K562 (cell line): ENCODE data around the gene POP7. TPM values are rescaled to one million over a fixed set of nuclear protein-coding genes. Genes with fewer than 3 reads are reported as not detected.
A peak's percentile ranks its signal among the peaks of the same experiment; 100 is the strongest.

Source experiments
- BCL6 ChIP-seq: fragments of 250-450 bp; sonication (Bioruptor Pico); IDR thresholded peaks from 2 replicates; pipeline ENCODE4 v1.4.0; 2020
- BRF2 ChIP-seq: IDR thresholded peaks from 3 replicates; pipeline ENCODE4 v1.6.1; 2011; ENCODE audit warnings: borderline replicate concordance, mild to moderate bottlenecking; ENCODE audit not compliant: insufficient read length, insufficient read depth
- CREB1 ChIP-seq, 2 experiments: sonication (generic) in 1 of 2; formaldehyde crosslinking in 1 of 2; IDR thresholded peaks; 2 replicates each; pipeline versions ENCODE4 v1.6.1 to v1.8.0; 2012 to 2022; ENCODE audit warnings: inconsistent platforms in 1 of 2, mild to moderate bottlenecking in 1 of 2, missing genetic modification reagents in 1 of 2, moderate library complexity in 1 of 2
- DNMT1 ChIP-seq: fragments of 450-650 bp; IDR thresholded peaks from 2 replicates; pipeline ENCODE4 v1.6.1; 2016; ENCODE audit warnings: antibody characterized with exemption, mild to moderate bottlenecking
- E2F8 ChIP-seq: fragments of 450-650 bp; IDR thresholded peaks from 2 replicates; pipeline ENCODE4 v1.7.1; 2018; ENCODE audit warnings: mild to moderate bottlenecking, low read depth; ENCODE audit not compliant: partially characterized antibody
- ETV1 ChIP-seq: fragments of 450-650 bp; conservative IDR thresholded peaks from 2 replicates; pipeline ENCODE4 v1.6.1; 2016; ENCODE audit warnings: missing genetic modification characterization, control low read depth, low read depth, missing compliant biosample characterization
- HLTF ChIP-seq: fragments of 450-650 bp; IDR thresholded peaks from 2 replicates; pipeline ENCODE4 v1.6.1; 2016
- HMGXB4 ChIP-seq: sonication (generic); formaldehyde crosslinking; IDR thresholded peaks from 2 replicates; pipeline ENCODE4 v1.8.1; 2023; ENCODE audit warnings: mild to moderate bottlenecking, missing genetic modification reagents
- HNRNPL ChIP-seq: fragments of 200-400 bp; formaldehyde crosslinking; IDR thresholded peaks from 2 replicates; pipeline ENCODE4 v1.6.1; 2017; ENCODE audit warnings: low read depth, mild to moderate bottlenecking, low read length
- PATZ1 ChIP-seq: fragments of 250-450 bp; sonication (Bioruptor Pico); IDR thresholded peaks from 2 replicates; pipeline ENCODE4 v1.5.0; 2020; ENCODE audit warnings: mild to moderate bottlenecking, borderline replicate concordance
- RAD21 ChIP-seq, 2 experiments: fragments of 250-450 bp in 1 of 2; fragments of 450-650 bp in 1 of 2; sonication (Bioruptor Pico) in 1 of 2; formaldehyde crosslinking in 1 of 2; IDR thresholded peaks in 1 of 2; conservative IDR thresholded peaks in 1 of 2; 2 replicates each; pipeline versions ENCODE4 v1.4.0 to v1.8.0; 2020 to 2022; ENCODE audit warnings: mild to moderate bottlenecking in 2 of 2, moderate library complexity in 1 of 2
- RB1 ChIP-seq: fragments of 450-650 bp; IDR thresholded peaks from 2 replicates; pipeline ENCODE4 v1.6.1; 2017; ENCODE audit warnings: low read depth, mild to moderate bottlenecking
- ZBTB5 ChIP-seq: fragments of 450-650 bp; IDR thresholded peaks from 2 replicates; pipeline ENCODE4 v1.6.1; 2017; ENCODE audit warnings: antibody characterized with exemption
- polyA plus RNA-seq, 8 experiments: library from polyadenylated mRNA; depleted of rRNA in 4 of 8; stranded (reverse) in 5 of 8; unstranded in 3 of 8; fragments of >200 nt; fragmentation: Nextera tagmentation in 2 of 8; fragmentation: Illumina TruSeq in 1 of 8; extraction: Ambion mirVana in 2 of 8; extraction: Trizol in 1 of 8; gene quantifications; 2 replicates each; pipeline versions ENCODE4 v1.2.1 to v1.2.3, GENCODE V29; 2011 to 2014; ENCODE audit warnings: inconsistent platforms in 1 of 8, missing spikeins in 1 of 8
- total RNA-seq, 7 experiments: library from RNA; depleted of rRNA in 6 of 7; stranded (reverse); fragments of >200 nt in 6 of 7; fragmentation: Illumina TruSeq in 2 of 7; extraction: Trizol in 2 of 7; gene quantifications; 2 replicates each; pipeline versions ENCODE4 v1.2.1 to v1.2.3, GENCODE V29; 2011 to 2021; ENCODE audit warnings: low replicate concordance in 1 of 7
- TF ChIP-seq, protein P1 (sequence below): sonication (generic); formaldehyde crosslinking; IDR thresholded peaks from 2 replicates; pipeline ENCODE4 v1.8.0; 2022; ENCODE audit warnings: mild to moderate bottlenecking, missing genetic modification reagents, borderline replicate concordance

Gene POP7
- total and polyA plus RNA-seq, 9 of the 15 experiments (the other 6 are each of a cell fraction or from before 2014, with no cell fraction given) = 11.5 to 163 (median 68.9) TPM

- TF ChIP-seq DNMT1 = 0 out of 2 replicates have a peak, but pooled peaks have one; percentile 22
- peak; percentile 62; the same call in 1 of the 2 replicates for TF ChIP-seq ZBTB5
- peak; percentile 31; the same call in 1 of the 2 replicates for TF ChIP-seq HMGXB4 (CRISPR knock-in tag)
- TF ChIP-seq RAD21 (CRISPR knock-in tag; conservative IDR thresholded peaks at IDR 0.05 in 1 of 2, IDR thresholded peaks at IDR 0.05 in 1 of 2) = peak; percentile 72 to 85
- TF ChIP-seq HLTF = peak; percentile 82; the same call in 1 of the 2 replicates
- TF ChIP-seq BRF2 = no peak
- TF ChIP-seq, protein P1, sequence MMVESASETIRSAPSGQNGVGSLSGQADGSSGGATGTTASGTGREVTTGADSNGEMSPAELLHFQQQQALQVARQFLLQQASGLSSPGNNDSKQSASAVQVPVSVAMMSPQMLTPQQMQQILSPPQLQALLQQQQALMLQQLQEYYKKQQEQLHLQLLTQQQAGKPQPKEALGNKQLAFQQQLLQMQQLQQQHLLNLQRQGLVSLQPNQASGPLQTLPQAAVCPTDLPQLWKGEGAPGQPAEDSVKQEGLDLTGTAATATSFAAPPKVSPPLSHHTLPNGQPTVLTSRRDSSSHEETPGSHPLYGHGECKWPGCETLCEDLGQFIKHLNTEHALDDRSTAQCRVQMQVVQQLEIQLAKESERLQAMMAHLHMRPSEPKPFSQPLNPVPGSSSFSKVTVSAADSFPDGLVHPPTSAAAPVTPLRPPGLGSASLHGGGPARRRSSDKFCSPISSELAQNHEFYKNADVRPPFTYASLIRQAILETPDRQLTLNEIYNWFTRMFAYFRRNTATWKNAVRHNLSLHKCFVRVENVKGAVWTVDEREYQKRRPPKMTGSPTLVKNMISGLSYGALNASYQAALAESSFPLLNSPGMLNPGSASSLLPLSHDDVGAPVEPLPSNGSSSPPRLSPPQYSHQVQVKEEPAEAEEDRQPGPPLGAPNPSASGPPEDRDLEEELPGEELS (CRISPR knock-in tag) = no peak
- peak; percentile 57; the same call in 1 of the 2 replicates for TF ChIP-seq PATZ1 (CRISPR knock-in tag)
- TF ChIP-seq HNRNPL = 0 out of 2 replicates have a peak, but pooled peaks have one; percentile 5
- no peak; the same call in 1 of the 2 replicates for TF ChIP-seq ETV1 (tag)
- peak; percentile 40; the same call in 1 of the 2 replicates for TF ChIP-seq CREB1 (IDR thresholded peaks at IDR 0.05)
- no peak for TF ChIP-seq CREB1 (CRISPR knock-in tag; IDR thresholded peaks at IDR 0.05)
- TF ChIP-seq E2F8 = peak; percentile 12
- peak; percentile 72 for TF ChIP-seq RB1
- no peak for TF ChIP-seq BCL6 (CRISPR knock-in tag)
These were observed 585 bp upstream of the POP7 start (continued) for GRCh38 chr7:100705320-100705752.
